NAMALWA (cell line): ENCODE results near the gene MAD2L1.

Source experiments
- DNase-seq: peaks from one replicate; pipeline ENCODE4 v3.0.0-alpha.2; 2015; ENCODE audit warnings: low spot score

Gene MAD2L1

GRCh38 chr4:120057416-120057815 is 9.2 kb downstream of the MAD2L1 start:
- no peak for DNase-seq

GRCh38 chr4:120056246-120056645 is 10.4 kb downstream of the MAD2L1 start:
- peak; percentile 44 for DNase-seq

DNA sequence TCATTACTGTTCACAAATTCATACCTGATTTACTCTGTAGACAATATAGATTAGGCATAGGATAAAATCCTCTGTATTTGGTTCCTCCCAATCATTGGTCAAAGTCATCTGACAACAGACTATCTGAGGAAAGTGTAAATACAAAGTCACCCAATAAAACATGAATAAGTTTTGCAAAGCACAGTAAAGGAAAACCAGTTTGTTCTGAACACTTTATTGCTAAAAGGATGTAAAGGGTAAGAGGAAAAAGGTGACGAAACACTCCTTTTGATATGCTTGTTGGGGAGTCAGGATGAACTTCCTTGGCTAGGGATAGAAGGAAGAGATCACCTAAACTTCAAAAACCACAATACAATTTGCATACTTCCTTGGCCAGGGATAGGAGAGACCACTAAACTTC is 10.9 kb downstream of the MAD2L1 start:
- no peak for DNase-seq

- no peak for DNase-seq
Observed at GRCh38 chr4:120055162-120055561, 11.5 kb downstream of the MAD2L1 start.

DNA sequence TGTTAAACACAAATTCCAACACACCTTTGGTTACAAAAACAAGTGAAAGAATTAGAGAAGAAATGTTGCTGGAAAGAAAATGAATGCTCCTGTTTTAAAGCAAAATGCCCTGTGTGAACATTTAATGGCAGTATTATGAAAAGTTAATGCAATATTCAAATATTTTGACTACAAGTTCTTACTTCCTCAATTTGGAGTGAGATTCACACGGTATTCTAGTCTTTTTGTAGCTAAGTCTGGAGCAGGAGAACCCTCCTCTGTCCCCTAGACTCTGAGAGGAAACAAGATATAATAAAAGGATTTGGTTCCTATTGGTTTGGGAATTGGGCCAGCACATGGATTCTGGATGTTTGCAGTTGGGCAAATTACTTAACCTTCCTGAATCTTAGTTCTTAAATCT is 12.7 kb downstream of the MAD2L1 start:
- DNase-seq = peak; percentile 50

DNA sequence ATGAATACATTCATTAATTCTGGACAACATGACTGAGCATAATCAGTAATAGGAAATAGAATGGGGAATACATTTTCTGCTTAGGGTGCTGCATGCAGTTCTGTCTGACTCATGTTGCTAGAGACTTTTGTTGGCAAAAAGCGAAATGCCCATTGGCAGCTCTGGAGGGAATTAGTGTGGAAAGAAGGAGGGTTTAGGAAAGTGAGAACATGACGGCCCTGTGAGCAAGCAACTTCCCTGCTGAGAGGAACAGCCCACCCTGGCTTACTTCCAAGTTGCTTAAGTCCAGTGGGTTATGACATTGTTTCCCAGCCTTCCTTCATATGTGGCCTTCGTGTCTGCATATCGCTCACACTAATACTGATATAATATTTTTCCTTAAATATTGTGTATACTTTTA is 13.8 kb downstream of the MAD2L1 start:
- no peak for DNase-seq

DNA sequence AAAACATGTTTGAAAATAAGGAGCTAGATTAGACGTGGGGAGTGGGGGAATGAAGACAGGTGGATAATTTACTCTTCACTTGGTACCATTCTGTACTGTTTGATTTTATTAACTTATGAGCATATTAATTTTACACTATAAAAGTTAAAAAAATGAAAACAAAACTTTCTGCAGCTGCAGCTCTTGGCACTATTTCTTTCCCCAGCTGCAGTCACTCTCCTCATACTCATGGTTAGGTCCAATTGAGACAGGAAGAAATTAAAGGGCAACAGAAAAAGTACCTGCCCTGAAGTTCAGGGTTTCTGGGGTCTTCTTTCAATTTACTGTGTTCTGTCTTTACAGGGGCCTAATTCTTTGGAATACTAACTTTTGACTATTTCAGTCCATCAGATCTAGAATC is 15.4 kb downstream of the MAD2L1 start:
- no peak for DNase-seq

DNA sequence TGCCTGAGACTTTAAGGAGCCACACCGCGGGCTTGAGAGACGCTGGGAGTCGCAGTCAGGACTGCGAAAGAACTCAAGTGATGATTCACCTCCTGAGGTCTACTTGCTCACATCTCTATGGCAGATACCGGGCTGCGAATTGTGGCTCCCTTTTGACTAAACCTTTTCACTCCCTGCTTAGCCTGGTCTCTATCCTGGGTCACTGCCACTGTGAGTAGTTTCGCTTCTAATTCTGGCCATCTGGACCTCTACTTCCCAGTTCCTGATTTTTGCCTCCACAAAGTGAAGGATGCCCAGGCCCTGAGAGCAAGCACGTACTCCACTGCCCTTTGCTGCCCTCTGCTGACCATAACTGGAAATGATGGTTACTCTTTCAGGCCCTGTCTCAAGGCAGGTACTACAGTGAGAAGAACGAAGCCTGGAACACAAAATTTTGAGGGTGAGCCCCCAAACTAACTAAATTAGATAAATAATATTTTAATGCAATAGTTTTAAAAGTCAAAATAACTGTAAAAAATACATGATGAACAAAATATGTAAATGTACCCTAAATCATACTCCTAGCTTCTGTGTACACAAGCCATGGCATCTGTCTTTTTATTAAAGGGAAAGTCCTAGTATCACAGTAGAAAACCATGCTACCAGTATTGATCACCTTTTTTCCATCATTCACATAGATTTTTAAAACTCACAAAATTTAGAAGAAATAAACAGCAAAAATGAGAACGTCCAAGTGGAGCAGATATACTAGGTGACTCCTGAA is 16.7 kb downstream of the MAD2L1 start:
- DNase-seq = peak; percentile 83

GRCh38 chr4:120043828-120044227 is 22.8 kb downstream of the MAD2L1 start:
- DNase-seq = no peak

DNA sequence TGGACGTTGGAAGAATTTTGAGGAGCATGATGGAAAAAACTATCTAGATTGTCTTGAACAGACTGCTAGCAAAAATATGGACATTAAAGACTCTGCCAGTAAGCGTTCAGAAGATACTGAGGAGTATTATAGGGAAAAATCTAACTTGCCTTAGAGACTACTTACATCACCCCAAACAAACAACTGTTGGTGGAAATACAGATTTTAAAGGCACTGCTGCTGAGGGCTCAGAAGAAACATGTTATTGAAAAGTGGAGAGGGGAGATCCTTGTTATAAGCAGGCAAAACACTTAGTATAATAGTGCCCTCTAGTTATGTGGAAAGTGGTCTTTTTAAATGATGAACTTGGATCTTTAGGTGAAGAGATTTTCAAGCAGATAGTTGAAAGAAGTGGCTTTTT is 29.2 kb downstream of the MAD2L1 start:
- no peak for DNase-seq

GRCh38 chr4:120034913-120035312 is 31.7 kb downstream of the MAD2L1 start:
- no peak for DNase-seq

DNA sequence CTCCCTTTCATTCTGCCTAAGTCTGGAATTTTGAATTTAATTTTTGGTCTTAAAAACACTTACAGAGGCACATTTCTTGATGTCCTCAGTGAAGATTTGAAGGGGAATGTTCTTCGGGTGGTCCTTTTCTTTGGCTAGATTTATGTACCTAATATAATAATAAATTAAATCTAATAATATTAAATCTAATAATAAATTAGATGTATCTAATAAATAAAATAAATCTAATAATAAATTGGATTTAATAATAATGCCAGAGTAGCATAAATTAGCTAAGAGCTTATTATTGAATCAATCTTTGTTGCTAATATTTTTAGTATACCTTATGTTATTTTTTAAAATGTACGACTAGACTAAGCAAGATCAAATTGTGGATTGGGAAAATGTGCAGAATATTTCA is 39.8 kb downstream of the MAD2L1 start:
- DNase-seq = no peak

- no peak for DNase-seq
Observed at GRCh38 chr4:120025516-120025915, 41.1 kb downstream of the MAD2L1 start.

- DNase-seq = no peak
Observed at GRCh38 chr4:120018786-120019185, 47.9 kb downstream of the MAD2L1 start.

DNA sequence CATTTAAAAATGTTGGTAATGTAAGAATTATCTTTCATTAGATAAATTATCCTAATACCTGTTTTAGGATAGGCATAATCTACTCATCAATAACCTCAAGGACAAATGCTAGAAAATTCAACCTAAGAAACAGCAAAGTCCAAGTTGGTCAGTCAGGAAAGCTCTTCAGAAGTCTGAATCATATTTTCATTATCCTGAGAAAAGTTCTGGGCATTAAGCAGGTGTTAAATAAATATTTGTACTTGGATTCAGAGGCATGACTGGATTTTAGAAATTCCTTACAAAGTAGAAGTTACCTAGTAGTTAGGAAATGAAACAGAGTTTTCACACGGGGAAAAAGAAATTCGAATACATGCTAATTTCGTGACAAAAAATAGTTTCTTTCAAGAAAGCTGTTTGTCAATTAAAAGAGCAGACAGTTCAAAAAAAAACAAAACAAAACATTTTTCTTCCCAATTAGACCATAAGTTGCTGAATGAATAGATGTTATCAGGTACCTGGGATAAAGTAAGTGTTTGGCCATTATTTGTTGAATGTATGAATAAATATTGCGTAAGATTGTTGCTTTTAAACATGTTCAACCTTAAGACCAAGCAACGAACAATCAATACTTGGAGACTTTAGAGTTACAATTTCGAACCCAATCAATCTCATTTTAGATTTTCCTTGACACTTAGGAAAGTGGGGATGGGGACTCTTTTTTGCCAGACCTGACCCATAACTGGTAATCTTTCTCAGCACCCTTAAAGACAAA is 48.5 kb downstream of the MAD2L1 start:
- DNase-seq = no peak

GRCh38 chr4:120011725-120012124 is 54.9 kb downstream of the MAD2L1 start:
- no peak for DNase-seq

- no peak for DNase-seq
Observed at GRCh38 chr4:120010646-120011045, 56.0 kb downstream of the MAD2L1 start.

GRCh38 chr4:120009731-120010130 is 56.9 kb downstream of the MAD2L1 start:
- no peak for DNase-seq

- DNase-seq = no peak
Observed at GRCh38 chr4:120008957-120009356, 57.7 kb downstream of the MAD2L1 start.

DNA sequence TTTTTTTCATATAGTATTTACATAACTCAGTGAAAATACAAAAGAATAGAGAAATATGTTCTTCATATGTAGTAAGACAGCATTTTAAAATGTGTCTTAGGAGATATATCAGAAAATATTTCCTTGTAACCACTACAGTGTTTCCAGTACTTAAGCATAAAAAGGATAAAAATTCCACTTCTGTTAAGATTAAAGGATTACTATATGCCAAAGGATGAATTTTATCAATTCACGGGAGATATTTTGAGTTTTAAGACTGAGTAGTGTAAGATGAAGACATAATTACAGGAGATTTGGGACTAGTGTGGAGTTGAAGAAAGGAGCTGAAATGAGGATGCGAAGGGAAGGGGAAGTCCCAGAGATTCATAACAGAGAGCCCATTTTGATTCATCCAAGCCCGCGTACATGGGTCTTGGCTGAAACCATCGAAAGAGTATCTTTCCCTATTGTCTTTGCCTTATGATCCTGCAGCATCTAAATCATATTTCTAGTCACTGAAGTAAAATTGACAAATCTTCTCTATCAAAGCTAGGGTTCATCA is 58.7 kb downstream of the MAD2L1 start:
- no peak for DNase-seq

DNA sequence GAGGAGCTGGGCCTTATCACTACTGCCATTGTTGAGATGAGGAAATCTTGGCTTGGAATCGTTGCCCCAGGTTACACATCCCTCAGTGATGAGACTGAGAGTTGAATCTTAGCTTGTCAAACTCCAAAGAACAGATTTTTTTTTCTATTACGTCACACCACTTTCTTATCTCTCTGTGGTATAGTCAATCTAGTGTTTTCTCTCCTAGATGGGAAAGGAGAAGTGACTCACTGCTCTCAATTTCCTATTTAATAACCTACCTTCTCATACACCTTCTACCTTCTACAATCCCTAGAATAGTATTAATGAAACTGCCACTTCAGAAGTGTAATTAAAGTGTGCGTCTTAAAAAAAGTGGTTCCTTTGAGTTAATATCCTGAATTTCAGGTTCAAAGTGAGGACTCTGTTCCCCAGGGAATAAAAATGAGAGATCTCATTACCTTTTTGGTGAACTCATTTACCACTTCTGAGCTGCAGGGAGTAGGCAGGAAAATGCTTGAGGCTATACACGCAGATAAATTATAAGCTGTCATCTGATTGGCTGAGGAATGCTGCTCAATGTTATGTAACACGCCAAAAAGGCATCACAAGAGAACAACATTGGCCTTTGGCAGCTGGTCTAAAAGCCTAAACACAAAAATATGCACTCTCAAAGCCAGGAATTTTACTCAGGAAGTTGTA is 59.3 kb downstream of the MAD2L1 start:
- no peak for DNase-seq
